22Rv1 (cell line): ENCODE data around the gene MEGF11.

ENCODE experiments used
- ZFX ChIP-seq: fragments of 450-650 bp; IDR thresholded peaks from 2 replicates; pipeline ENCODE4 v1.6.1; 2017; ENCODE audit warnings: antibody characterized with exemption, borderline replicate concordance
- TF ChIP-seq, protein P1 (sequence below): fragments of 450-650 bp; IDR thresholded peaks from 2 replicates; pipeline ENCODE4 v1.5.1; 2017; ENCODE audit warnings: mild to moderate bottlenecking

DNA sequence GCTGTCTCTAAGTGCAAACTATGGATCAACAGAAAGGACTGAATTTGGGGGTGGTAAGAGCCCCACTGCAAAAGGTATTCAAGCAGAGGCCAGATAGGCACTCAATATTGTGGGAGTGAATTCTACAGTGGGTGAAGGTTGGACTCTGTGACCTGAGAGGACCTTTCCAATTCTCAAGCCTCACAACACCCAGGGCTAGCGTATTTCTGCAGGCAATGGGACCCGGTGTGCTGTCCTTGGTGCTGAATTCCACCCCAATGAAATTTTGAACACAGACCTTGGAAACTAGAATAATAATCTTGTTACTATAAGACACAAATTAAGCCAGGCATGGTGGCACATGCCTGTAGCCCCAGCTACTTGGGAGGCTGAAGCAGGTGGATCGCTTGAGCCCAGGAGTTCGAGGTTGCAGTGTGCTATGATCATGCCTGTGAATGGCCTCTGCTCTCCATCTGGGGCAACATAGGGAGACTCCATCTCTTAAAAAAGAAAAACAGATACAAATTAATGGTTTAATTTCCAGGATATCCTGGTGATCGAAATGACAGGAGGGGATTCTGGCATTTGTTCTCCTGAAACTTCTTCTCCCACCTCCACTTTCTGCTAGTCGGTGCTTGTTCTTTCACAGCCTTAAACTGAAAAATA lies 248.8 kb downstream of the MEGF11 start:
- TF ChIP-seq, protein P1, sequence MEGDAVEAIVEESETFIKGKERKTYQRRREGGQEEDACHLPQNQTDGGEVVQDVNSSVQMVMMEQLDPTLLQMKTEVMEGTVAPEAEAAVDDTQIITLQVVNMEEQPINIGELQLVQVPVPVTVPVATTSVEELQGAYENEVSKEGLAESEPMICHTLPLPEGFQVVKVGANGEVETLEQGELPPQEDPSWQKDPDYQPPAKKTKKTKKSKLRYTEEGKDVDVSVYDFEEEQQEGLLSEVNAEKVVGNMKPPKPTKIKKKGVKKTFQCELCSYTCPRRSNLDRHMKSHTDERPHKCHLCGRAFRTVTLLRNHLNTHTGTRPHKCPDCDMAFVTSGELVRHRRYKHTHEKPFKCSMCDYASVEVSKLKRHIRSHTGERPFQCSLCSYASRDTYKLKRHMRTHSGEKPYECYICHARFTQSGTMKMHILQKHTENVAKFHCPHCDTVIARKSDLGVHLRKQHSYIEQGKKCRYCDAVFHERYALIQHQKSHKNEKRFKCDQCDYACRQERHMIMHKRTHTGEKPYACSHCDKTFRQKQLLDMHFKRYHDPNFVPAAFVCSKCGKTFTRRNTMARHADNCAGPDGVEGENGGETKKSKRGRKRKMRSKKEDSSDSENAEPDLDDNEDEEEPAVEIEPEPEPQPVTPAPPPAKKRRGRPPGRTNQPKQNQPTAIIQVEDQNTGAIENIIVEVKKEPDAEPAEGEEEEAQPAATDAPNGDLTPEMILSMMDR = no peak
- TF ChIP-seq ZFX = no peak
